ENCODE measurements around the gene VTA1. TPM values are rescaled to one million over a fixed set of nuclear protein-coding genes. Genes with fewer than 3 reads are reported as not detected.

Gene VTA1
- polyA plus RNA-seq, 1 donor: 53.1 TPM

Other genes starting within 250 kb of the VTA1 start
- gene GJE1, start 14.3 kb upstream of the VTA1 start, polyA plus RNA-seq (ENCODE audit: insufficient read length): not detected
- 0.14 TPM for gene NMBR, start 141 bp upstream of the VTA1 start, polyA plus RNA-seq (ENCODE audit: insufficient read length)
- 7.2 TPM for gene ADGRG6, start 154.7 kb downstream of the VTA1 start, polyA plus RNA-seq (ENCODE audit: insufficient read length)

Measured in hindlimb muscle (tissue), 1 donor.